Measurements from ENCODE around the gene CDC42BPA. TPM values are rescaled to one million over a fixed set of nuclear protein-coding genes. Genes with fewer than 3 reads are reported as not detected.

Gene CDC42BPA
- total RNA-seq, 1 experiment from 2014 or later = 32.0 TPM

- no peaks in the 10 kb centered on the region for H4K20me1 ChIP-seq (ENCODE audit: low read length)
- ChIA-PET CTCF (no interaction called here), POLR2A (ENCODE audit: unreplicated experiment) (no interaction called here)
These were observed 354.2 kb downstream of the CDC42BPA start for GRCh38 chr1:226964068-226964425.

DNA sequence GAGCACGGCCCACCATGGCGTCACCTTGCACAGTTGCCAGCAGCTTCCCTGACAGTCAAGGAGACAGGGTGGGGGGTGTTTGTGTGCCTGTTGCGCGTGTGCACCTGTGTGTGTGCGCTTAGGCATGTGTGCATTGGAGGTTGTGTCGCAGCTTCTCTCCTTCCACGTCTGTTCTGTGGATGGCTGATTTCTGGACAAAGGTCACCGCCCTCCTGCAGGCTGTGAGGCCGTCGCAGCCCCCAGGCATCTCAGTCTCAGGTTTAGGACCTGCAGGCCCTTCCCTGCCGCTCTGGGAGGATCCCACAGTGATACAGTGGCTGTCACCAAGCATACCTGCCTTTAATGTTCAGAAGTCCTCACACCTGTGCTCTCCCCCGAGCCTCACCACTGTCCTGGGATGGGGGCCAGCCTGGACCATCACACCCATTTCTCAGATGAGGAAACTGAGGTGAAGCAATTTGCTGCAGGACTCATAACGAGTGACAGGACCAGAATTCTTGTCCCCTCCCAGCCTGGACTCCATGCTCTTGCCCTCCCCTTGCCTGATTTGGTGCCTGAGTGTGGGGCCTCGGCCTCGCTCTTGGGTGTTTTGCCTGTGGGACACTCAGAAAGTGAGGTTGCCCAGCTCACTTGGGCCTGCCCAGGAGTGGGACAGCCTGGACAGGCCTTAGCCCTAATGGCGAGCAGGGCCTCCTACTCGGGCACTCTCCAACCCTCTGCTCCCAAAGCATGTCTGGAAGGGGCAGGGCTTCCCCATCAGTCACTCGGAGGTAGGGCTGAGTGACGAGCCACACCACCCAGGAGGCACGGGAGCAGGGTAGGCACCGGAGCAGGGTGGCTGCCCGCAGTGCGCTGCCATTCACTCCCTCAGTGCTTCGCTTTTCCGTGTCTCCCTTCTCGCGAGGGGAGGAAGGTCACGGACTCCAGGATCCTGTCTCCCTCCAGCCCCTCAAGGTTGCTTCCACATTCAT, 355.6 kb downstream of the CDC42BPA start:
- BruUV-seq (replicated peaks) = no TSS peak
- H4K20me1 ChIP-seq (ENCODE audit: low read length) = no peaks in the 10 kb centered on the region
- ChIA-PET POLR2A (ENCODE audit: unreplicated experiment) (no interaction called here), CTCF (no interaction called here)
- H3K4me2 ChIP-seq (ENCODE audit: low read length) = no peak overlapping the region
- peaks cover 3% of the 10 kb centered on the region for H3K36me3 ChIP-seq (ENCODE audit: low read depth, low read length)
- peaks cover 27% of the 10 kb centered on the region for H3K79me2 ChIP-seq (ENCODE audit: low read length)
- no peak overlapping the region for H3K27ac ChIP-seq (ENCODE audit: low read length)
- no peaks in the 10 kb centered on the region for H3K9me3 ChIP-seq (ENCODE audit: low read length)
- H2AFZ ChIP-seq (ENCODE audit: low read length) = no peak overlapping the region
- no peaks in the 10 kb centered on the region for H3K4me1 ChIP-seq (ENCODE audit: insufficient read depth, low read length)
- H3K9ac ChIP-seq (ENCODE audit: low read length) = no peak overlapping the region
- DNase-seq (no peak), ATAC-seq (no peak)
- intact Hi-C loops (cut with micrococcal nuclease) = no loop called here
- no peaks in the 10 kb centered on the region for H3F3A ChIP-seq (ENCODE audit: low read length, unreplicated experiment)
- H3K9me2 ChIP-seq (replicated peaks; ENCODE audit: low read length) = no peaks in the 10 kb centered on the region
- no peak overlapping the region for H3K4me3 ChIP-seq (ENCODE audit: low read length)
- H3K27me3 ChIP-seq (ENCODE audit: low read length) = no peaks in the 10 kb centered on the region
- no peak for TF ChIP-seq CTCF (conservative IDR thresholded peaks at IDR 0.05; ENCODE audit: low read depth, low read length)
- no peak for TF ChIP-seq EZH2phosphoT487 (IDR thresholded peaks at IDR 0.05; ENCODE audit: borderline replicate concordance, low read length)
- TF ChIP-seq EZH2 (IDR thresholded peaks at IDR 0.05; ENCODE audit: low read length, unreplicated experiment) = no peak

More at GRCh38 chr1:226964068-226964425, 354.2 kb downstream of the CDC42BPA start:
- peaks cover 13% of the 10 kb centered on the region for H3K79me2 ChIP-seq (ENCODE audit: low read length)
- TF ChIP-seq EZH2 (IDR thresholded peaks at IDR 0.05; ENCODE audit: low read length, unreplicated experiment) (no peak), CTCF (conservative IDR thresholded peaks at IDR 0.05; ENCODE audit: low read depth, low read length) (no peak), EZH2phosphoT487 (IDR thresholded peaks at IDR 0.05; ENCODE audit: borderline replicate concordance, low read length) (no peak)
- DNase-seq (no peak), ATAC-seq (no peak)
- intact Hi-C loops (cut with micrococcal nuclease) = no loop called here
- H3K4me2 ChIP-seq (ENCODE audit: low read length) = no peak overlapping the region
- no peak overlapping the region for H3K4me3 ChIP-seq (ENCODE audit: low read length)
- no peak overlapping the region for H3K27ac ChIP-seq (ENCODE audit: low read length)
- H3K4me1 ChIP-seq (ENCODE audit: insufficient read depth, low read length) = no peaks in the 10 kb centered on the region
- no peaks in the 10 kb centered on the region for H3K27me3 ChIP-seq (ENCODE audit: low read length)
- H3K9me3 ChIP-seq (ENCODE audit: low read length) = no peaks in the 10 kb centered on the region
- no peaks in the 10 kb centered on the region for H3K9me2 ChIP-seq (replicated peaks; ENCODE audit: low read length)
- no peaks in the 10 kb centered on the region for H3F3A ChIP-seq (ENCODE audit: low read length, unreplicated experiment)
- no TSS peak for BruUV-seq (replicated peaks)
- H3K36me3 ChIP-seq (ENCODE audit: low read depth, low read length) = no peaks in the 10 kb centered on the region; the same call in 1 of the 2 replicates
- no peak overlapping the region for H2AFZ ChIP-seq (ENCODE audit: low read length)
- H3K9ac ChIP-seq (ENCODE audit: low read length) = no peak overlapping the region
